ENCODE measurements around the gene PSMD13.

The PSMD13 gene

GRCh38 chr11:206526-207207 is 30.1 kb upstream of the PSMD13 start:
- no peak for TF ChIP-seq CTCF (IDR thresholded peaks at IDR 0.05; ENCODE audit: control insufficient read depth, extremely low read depth, insufficient read depth)
- no peak for DNase-seq (ENCODE audit: low read depth)
- H3K4me3 ChIP-seq (ENCODE audit: low read depth, low read length): peak overlapping the region; percentile 88

GRCh38 chr11:207208-207862 is 29.4 kb upstream of the PSMD13 start, which contains the start of the genes BET1L and RIC8A:
BET1L (minus strand) TSS chr11:207399; CDS start chr11:207321, 78 bp downstream.
RIC8A (plus strand) TSS chr11:207708; CDS start chr11:208855, 1,147 bp downstream.
- peak; percentile 94 for DNase-seq (ENCODE audit: low read depth)
- H3K4me3 ChIP-seq (ENCODE audit: low read depth, low read length): peak within 1 kb of the TSS; percentile 88
- no peak for TF ChIP-seq CTCF (IDR thresholded peaks at IDR 0.05; ENCODE audit: control insufficient read depth, extremely low read depth, insufficient read depth)

GRCh38 chr11:207863-208180 is 29.0 kb upstream of the PSMD13 start:
- no peak for TF ChIP-seq CTCF (IDR thresholded peaks at IDR 0.05; ENCODE audit: control insufficient read depth, extremely low read depth, insufficient read depth)
- DNase-seq (ENCODE audit: low read depth): no peak

GRCh38 chr11:208181-208916 is 28.4 kb upstream of the PSMD13 start:
- no peak for TF ChIP-seq CTCF (IDR thresholded peaks at IDR 0.05; ENCODE audit: control insufficient read depth, extremely low read depth, insufficient read depth)
- peak overlapping the region; percentile 88 for H3K4me3 ChIP-seq (ENCODE audit: low read depth, low read length)
- DNase-seq (ENCODE audit: low read depth): no peak

More at GRCh38 chr11:207863-208180, 29.0 kb upstream of the PSMD13 start:
- peak overlapping the region; percentile 88 for H3K4me3 ChIP-seq (ENCODE audit: low read depth, low read length)

GRCh38 chr11:208917-209260 is 27.9 kb upstream of the PSMD13 start:
- TF ChIP-seq CTCF (IDR thresholded peaks at IDR 0.05; ENCODE audit: control insufficient read depth, extremely low read depth, insufficient read depth): no peak
- DNase-seq (ENCODE audit: low read depth): no peak
- peak overlapping the region; percentile 88 for H3K4me3 ChIP-seq (ENCODE audit: low read depth, low read length)

GRCh38 chr11:209275-210121 is 27.3 kb upstream of the PSMD13 start:
- peak overlapping the region; percentile 88 for H3K4me3 ChIP-seq (ENCODE audit: low read depth, low read length)
- no peak for TF ChIP-seq CTCF (IDR thresholded peaks at IDR 0.05; ENCODE audit: control insufficient read depth, extremely low read depth, insufficient read depth)
- no peak for DNase-seq (ENCODE audit: low read depth)

All from LNCaP clone FGC (cell line).